Measurements from ENCODE around the gene NRXN3. TPM values are rescaled to one million over a fixed set of nuclear protein-coding genes. Genes with fewer than 3 reads are reported as not detected.

The NRXN3 gene
- total RNA-seq, 1 donor from 2014 or later = 11.4 TPM

DNA sequence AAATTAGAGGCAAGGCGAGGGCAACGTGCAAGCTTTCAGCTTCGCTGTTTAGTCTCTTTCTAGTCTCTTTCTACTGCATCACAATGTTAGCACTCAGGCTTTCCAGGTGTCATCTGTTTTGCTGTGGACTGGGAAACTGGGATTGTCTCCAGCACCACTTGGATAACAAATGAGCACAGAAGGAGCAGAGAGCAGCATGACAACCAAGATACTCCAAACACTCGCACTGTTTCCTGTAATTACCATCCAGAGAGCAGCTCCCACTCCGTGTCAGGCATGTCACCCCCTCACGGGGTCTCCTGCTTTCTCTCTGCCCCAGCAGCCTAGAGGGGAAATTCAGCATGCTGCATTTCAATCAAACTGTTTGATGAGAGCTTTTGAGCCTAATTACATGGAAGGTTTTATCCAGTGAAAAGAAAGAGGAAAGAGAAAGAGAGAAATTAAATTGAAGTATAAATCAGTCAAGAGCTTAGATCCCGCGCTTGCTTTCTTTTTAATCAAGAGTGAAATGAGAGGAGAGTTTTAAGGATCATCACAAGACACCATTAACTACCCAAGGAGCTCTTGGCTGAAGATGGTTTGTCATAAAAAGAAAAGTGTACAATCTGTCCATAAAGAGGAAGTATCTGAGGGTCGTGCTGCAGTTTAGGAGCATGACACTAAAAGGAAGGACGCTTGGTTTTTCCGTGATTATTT is 1123.5 kb downstream of the NRXN3 start:
- Mint-ChIP-seq H3K27me3 (ENCODE audit: low read depth) (no peaks in the 10 kb centered on the region), H3K4me1 (peaks cover 56% of the 10 kb centered on the region), H3K9me3 (no peaks in the 10 kb centered on the region), H3K36me3 (no peaks in the 10 kb centered on the region), H3K27ac (peak overlapping the region; percentile 75), H3K4me3 (no peak overlapping the region)
- TF ChIP-seq, protein P1, sequence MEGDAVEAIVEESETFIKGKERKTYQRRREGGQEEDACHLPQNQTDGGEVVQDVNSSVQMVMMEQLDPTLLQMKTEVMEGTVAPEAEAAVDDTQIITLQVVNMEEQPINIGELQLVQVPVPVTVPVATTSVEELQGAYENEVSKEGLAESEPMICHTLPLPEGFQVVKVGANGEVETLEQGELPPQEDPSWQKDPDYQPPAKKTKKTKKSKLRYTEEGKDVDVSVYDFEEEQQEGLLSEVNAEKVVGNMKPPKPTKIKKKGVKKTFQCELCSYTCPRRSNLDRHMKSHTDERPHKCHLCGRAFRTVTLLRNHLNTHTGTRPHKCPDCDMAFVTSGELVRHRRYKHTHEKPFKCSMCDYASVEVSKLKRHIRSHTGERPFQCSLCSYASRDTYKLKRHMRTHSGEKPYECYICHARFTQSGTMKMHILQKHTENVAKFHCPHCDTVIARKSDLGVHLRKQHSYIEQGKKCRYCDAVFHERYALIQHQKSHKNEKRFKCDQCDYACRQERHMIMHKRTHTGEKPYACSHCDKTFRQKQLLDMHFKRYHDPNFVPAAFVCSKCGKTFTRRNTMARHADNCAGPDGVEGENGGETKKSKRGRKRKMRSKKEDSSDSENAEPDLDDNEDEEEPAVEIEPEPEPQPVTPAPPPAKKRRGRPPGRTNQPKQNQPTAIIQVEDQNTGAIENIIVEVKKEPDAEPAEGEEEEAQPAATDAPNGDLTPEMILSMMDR (IDR thresholded peaks at IDR 0.05; ENCODE audit: unreplicated experiment) = no peak
- no peak for DNase-seq (ENCODE audit: low spot score in 2 of 2, unreplicated experiment in 2 of 2)

DNA sequence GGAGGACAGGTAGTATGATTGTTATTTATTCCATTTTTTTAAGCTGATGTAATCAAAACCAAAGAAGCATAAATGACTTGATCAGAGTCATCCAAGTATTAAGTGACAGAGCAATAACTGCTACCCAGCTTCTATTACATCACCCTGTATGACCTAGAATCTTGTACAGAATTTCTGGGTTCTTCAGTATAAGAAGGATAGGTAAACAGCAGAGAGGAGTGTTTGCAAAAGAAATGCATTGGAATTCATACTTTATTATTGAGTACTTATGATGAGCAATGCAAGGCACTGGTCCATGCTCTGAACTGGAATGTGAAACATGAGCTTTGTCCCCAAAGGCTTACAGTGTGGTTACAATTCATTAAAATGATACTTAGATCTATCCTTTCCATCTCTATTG is 1124.3 kb downstream of the NRXN3 start:
- DNase-seq (ENCODE audit: low spot score in 2 of 2, unreplicated experiment in 2 of 2) = no peak
- Mint-ChIP-seq H3K4me3 (no peak overlapping the region), H3K4me1 (peaks cover 63% of the 10 kb centered on the region), H3K36me3 (no peaks in the 10 kb centered on the region), H3K9me3 (no peaks in the 10 kb centered on the region), H3K27ac (no peak overlapping the region), H3K27me3 (ENCODE audit: low read depth) (no peaks in the 10 kb centered on the region)
- TF ChIP-seq, protein P1 (IDR thresholded peaks at IDR 0.05; ENCODE audit: unreplicated experiment) = no peak

DNA sequence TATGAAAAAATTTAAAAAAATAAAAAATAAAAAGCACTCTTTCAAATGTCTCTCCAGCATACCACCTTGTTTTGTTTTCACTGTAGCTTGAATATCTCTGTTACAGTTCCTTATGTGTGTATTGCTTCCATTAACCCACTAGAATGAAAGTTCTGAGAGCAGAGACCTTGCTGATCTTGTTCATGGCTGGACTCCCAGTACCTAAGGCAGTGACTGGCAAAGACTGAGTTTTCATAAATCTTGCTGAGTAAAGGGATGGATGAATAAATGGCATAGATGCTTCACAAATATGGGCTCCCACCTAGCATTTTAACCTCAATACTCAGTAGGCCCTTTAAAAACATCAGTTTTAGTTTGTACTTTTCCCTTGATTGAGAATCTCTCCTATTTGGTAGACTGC is 1125.2 kb downstream of the NRXN3 start:
- no peak overlapping the region for H3K4me3 Mint-ChIP-seq
- H3K9me3 Mint-ChIP-seq = no peaks in the 10 kb centered on the region
- H3K4me1 Mint-ChIP-seq = peaks cover 71% of the 10 kb centered on the region
- H3K27ac Mint-ChIP-seq = no peak overlapping the region
- no peaks in the 10 kb centered on the region for H3K36me3 Mint-ChIP-seq
- no peak for DNase-seq (ENCODE audit: low spot score in 2 of 2, unreplicated experiment in 2 of 2)
- no peaks in the 10 kb centered on the region for H3K27me3 Mint-ChIP-seq (ENCODE audit: low read depth)
- TF ChIP-seq, protein P1 (IDR thresholded peaks at IDR 0.05; ENCODE audit: unreplicated experiment) = no peak

DNA sequence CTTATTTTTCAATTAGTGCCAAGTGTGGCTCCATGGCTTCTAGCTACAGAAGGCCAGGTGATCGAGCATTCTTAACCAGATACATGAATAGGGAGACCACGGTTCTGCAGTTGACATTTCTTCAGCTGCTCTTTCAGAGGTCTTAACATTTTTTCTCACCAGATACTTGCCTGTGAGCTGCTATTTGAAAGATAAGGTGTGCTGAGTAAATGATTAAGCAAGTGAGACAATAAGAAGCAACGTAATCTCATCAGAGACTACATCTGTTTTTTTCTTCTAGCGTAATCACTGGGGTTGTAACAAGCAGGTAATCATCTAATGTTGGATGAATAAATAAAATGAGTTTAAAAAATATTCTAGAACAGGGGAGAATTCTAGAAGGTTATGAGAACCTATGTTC is 1128.2 kb downstream of the NRXN3 start:
- Mint-ChIP-seq H3K9me3 (peaks cover 12% of the 10 kb centered on the region), H3K4me3 (no peak overlapping the region), H3K27ac (peak overlapping the region; percentile 70), H3K4me1 (peaks cover 57% of the 10 kb centered on the region), H3K27me3 (ENCODE audit: low read depth) (no peaks in the 10 kb centered on the region), H3K36me3 (peaks cover 11% of the 10 kb centered on the region)
- no peak for DNase-seq (ENCODE audit: low spot score in 2 of 2, unreplicated experiment in 2 of 2)
- TF ChIP-seq, protein P1 (IDR thresholded peaks at IDR 0.05; ENCODE audit: unreplicated experiment) = no peak

DNA sequence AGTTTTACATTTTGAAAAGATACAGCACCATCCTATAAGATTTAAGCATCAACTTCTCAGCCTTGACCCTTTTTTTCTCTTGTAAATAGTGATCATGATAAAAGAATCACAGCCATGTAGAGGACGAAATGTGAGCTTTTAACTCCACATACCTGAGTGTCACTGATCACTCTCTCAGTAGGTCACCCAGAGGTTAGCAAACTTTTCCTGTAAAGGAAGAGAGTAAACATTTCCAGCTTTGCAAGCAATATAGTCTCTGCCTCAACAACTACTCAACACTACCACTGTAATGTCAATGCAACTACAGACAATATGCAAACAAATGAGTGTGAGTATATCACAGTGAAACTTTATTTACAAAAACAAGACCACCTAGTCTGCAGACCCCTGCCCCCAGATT is 1129.0 kb downstream of the NRXN3 start:
- H3K27ac Mint-ChIP-seq = peak overlapping the region; percentile 78

More for the DNA sequence above, 1129.0 kb downstream of the NRXN3 start:
- TF ChIP-seq, protein P1 (IDR thresholded peaks at IDR 0.05; ENCODE audit: unreplicated experiment) = no peak
- peaks cover 49% of the 10 kb centered on the region for H3K4me1 Mint-ChIP-seq
- no peak overlapping the region for H3K4me3 Mint-ChIP-seq
- H3K36me3 Mint-ChIP-seq = peaks cover 11% of the 10 kb centered on the region
- DNase-seq (ENCODE audit: low spot score in 2 of 2, unreplicated experiment in 2 of 2) = no peak
- no peaks in the 10 kb centered on the region for H3K27me3 Mint-ChIP-seq (ENCODE audit: low read depth)
- H3K9me3 Mint-ChIP-seq = peaks cover 15% of the 10 kb centered on the region

Data from mesothelial cell of epicardium (in vitro differentiated cells).